ENCODE measurements around the gene CYP11A1.

The CYP11A1 gene

GRCh38 chr15:74343127-74343796 is 24.2 kb downstream of the CYP11A1 start:
- TF ChIP-seq, protein P1, sequence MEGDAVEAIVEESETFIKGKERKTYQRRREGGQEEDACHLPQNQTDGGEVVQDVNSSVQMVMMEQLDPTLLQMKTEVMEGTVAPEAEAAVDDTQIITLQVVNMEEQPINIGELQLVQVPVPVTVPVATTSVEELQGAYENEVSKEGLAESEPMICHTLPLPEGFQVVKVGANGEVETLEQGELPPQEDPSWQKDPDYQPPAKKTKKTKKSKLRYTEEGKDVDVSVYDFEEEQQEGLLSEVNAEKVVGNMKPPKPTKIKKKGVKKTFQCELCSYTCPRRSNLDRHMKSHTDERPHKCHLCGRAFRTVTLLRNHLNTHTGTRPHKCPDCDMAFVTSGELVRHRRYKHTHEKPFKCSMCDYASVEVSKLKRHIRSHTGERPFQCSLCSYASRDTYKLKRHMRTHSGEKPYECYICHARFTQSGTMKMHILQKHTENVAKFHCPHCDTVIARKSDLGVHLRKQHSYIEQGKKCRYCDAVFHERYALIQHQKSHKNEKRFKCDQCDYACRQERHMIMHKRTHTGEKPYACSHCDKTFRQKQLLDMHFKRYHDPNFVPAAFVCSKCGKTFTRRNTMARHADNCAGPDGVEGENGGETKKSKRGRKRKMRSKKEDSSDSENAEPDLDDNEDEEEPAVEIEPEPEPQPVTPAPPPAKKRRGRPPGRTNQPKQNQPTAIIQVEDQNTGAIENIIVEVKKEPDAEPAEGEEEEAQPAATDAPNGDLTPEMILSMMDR (IDR thresholded peaks at IDR 0.05; ENCODE audit: low read length, missing control alignments) = no peak
- no peak overlapping the region for H3K4me3 ChIP-seq (replicated peaks; ENCODE audit: low read depth, low read length)
- DNase-seq (ENCODE audit: low read depth) = no peak

- TF ChIP-seq, protein P1 (IDR thresholded peaks at IDR 0.05; ENCODE audit: low read length, missing control alignments) = no peak
- H3K4me3 ChIP-seq (replicated peaks; ENCODE audit: low read depth, low read length) = no peak overlapping the region
- DNase-seq (ENCODE audit: low read depth) = peak; percentile 29
These were observed 27.3 kb downstream of the CYP11A1 start for GRCh38 chr15:74340150-74340549.

GRCh38 chr15:74339371-74339770 is 28.1 kb downstream of the CYP11A1 start:
- TF ChIP-seq, protein P1 (IDR thresholded peaks at IDR 0.05; ENCODE audit: low read length, missing control alignments) = no peak
- DNase-seq (ENCODE audit: low read depth) = no peak
- no peak overlapping the region for H3K4me3 ChIP-seq (replicated peaks; ENCODE audit: low read depth, low read length)

- no peak for DNase-seq (ENCODE audit: low read depth)
- no peak overlapping the region for H3K4me3 ChIP-seq (replicated peaks; ENCODE audit: low read depth, low read length)
- TF ChIP-seq, protein P1 (IDR thresholded peaks at IDR 0.05; ENCODE audit: low read length, missing control alignments) = no peak
These were observed 28.8 kb downstream of the CYP11A1 start for GRCh38 chr15:74338676-74339075.

GRCh38 chr15:74337607-74338211 is 29.7 kb downstream of the CYP11A1 start:
- TF ChIP-seq, protein P1 (IDR thresholded peaks at IDR 0.05; ENCODE audit: low read length, missing control alignments) = no peak
- no peak overlapping the region for H3K4me3 ChIP-seq (replicated peaks; ENCODE audit: low read depth, low read length)
- no peak for DNase-seq (ENCODE audit: low read depth)

GRCh38 chr15:74337146-74337545 is 30.3 kb downstream of the CYP11A1 start:
- TF ChIP-seq, protein P1 (IDR thresholded peaks at IDR 0.05; ENCODE audit: low read length, missing control alignments) = no peak
- no peak overlapping the region for H3K4me3 ChIP-seq (replicated peaks; ENCODE audit: low read depth, low read length)
- DNase-seq (ENCODE audit: low read depth) = no peak

Measured in fibroblast of pulmonary artery (primary cell).